ACC112 (cell line): Measurements from ENCODE around the gene YEATS2.

Source experiments
- H2AFZ ChIP-seq: fragments of 200-600 bp; sonication (generic); one replicate; pipeline ENCODE4 v1.6.0; 2017; ENCODE audit warnings: antibody characterized with exemption, low read length; ENCODE audit not compliant: unreplicated experiment
- H3K27ac ChIP-seq: fragments of 200-600 bp; sonication (generic); 2 replicates; pipeline ENCODE4 v1.5.1; 2014; ENCODE audit warnings: low read depth, mild to moderate bottlenecking, antibody characterized with exemption, low read length, moderate library complexity
- H3K27me3 ChIP-seq: fragments of 200-600 bp; sonication (generic); 2 replicates; pipeline ENCODE4 v1.6.1; 2014; ENCODE audit warnings: mild to moderate bottlenecking, antibody characterized with exemption, low read length, moderate library complexity, mixed read lengths; ENCODE audit not compliant: insufficient read depth
- H3K36me3 ChIP-seq: fragments of 200-600 bp; sonication (generic); 2 replicates; pipeline ENCODE4 v1.6.1; 2016; ENCODE audit warnings: mild to moderate bottlenecking, antibody characterized with exemption, low read length, moderate library complexity, mixed read lengths; ENCODE audit not compliant: insufficient read depth
- H3K4me1 ChIP-seq: fragments of 200-600 bp; sonication (generic); one replicate; pipeline ENCODE4 v1.6.1; 2016; ENCODE audit warnings: low read length, mixed read lengths; ENCODE audit not compliant: insufficient read depth, unreplicated experiment, control insufficient read depth
- H3K4me3 ChIP-seq: fragments of 200-600 bp; sonication (generic); 2 replicates; pipeline ENCODE4 v1.5.1; 2014; ENCODE audit warnings: mild to moderate bottlenecking, low read depth, low read length
- H3K79me2 ChIP-seq: fragments of 200-600 bp; sonication (generic); one replicate; pipeline ENCODE4 v1.6.0; 2016; ENCODE audit warnings: low read length; ENCODE audit not compliant: control insufficient read depth, unreplicated experiment, insufficient read depth

The YEATS2 gene

DNA sequence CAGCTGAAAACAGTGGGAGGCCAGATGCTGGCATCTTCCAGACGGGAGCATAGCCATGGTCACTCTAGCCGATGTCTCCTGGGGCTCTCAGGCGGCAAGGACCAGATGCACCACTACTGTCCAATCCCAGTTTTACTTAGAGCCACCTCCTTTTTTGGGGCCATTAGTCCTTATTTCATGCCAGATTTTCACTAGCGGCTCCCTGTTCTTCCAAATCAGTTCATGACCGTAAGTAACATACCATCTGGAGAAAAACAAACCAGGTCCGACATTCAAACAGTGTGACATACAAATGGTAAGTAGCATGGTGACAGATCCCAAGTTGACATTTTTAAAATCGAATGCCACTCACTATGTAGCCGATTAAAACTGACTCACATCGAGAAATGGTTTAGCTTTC, 131.9 kb downstream of the YEATS2 start:
- no peak overlapping the region for H2AFZ ChIP-seq
- no peaks in the 10 kb centered on the region for H3K27me3 ChIP-seq
- no peak overlapping the region for H3K4me3 ChIP-seq
- H3K4me1 ChIP-seq = no peaks in the 10 kb centered on the region
- H3K79me2 ChIP-seq = no peaks in the 10 kb centered on the region
- H3K27ac ChIP-seq = no peak overlapping the region
- H3K36me3 ChIP-seq = 0 out of 2 replicates have a peak, but pooled peaks cover 2% of the 10 kb centered on the region

DNA sequence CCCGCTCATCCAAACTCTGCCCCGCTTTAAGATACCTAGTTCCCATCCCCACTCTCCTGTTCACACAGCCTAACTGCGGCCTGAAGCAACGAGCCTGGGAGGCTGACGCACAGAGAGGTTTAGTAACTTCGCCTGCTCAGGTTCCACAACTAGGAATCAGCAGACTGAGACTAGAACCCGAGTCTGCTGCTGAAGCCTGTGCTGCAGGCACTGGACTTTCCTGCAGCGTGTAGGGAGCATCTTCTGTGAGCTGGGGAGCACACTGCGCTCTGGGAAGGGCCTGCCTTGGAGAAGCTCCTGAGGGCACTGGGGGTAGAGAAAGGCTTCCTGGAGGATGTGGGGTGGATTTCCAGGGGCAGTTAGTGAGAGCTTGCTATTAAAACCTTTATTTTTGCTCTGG, 132.6 kb downstream of the YEATS2 start:
- H3K27me3 ChIP-seq = no peaks in the 10 kb centered on the region
- no peaks in the 10 kb centered on the region for H3K4me1 ChIP-seq
- no peaks in the 10 kb centered on the region for H3K79me2 ChIP-seq
- H2AFZ ChIP-seq = no peak overlapping the region
- H3K36me3 ChIP-seq = peaks cover 2% of the 10 kb centered on the region; the same call in 1 of the 2 replicates
- no peak overlapping the region for H3K4me3 ChIP-seq
- no peak overlapping the region for H3K27ac ChIP-seq

DNA sequence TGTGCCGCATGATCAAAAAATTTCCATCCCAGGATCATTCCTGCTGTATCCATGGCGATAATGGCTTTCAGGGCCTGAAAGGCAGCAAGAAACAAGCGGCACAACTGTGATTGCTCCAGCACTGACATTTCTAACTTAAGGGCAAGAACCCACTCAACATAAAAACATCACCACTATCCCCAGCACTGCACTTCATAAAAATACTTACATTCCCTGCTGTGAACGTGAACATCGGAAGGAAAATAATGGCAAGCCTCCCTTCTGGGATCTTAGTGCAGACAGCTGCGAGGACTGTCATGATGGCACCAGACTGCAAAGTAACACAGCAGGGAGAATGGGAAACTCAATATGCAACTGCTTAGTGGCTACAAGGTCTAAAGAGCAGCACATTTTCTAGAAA, 135.9 kb downstream of the YEATS2 start:
- Histone ChIP-seq H3K4me3 (no peak overlapping the region), H3K27ac (no peak overlapping the region), H3K27me3 (no peaks in the 10 kb centered on the region), H3K4me1 (no peaks in the 10 kb centered on the region), H3K79me2 (no peaks in the 10 kb centered on the region), H3K36me3 (peaks cover 3% of the 10 kb centered on the region; the same call in 1 of the 2 replicates), H2AFZ (no peak overlapping the region)

DNA sequence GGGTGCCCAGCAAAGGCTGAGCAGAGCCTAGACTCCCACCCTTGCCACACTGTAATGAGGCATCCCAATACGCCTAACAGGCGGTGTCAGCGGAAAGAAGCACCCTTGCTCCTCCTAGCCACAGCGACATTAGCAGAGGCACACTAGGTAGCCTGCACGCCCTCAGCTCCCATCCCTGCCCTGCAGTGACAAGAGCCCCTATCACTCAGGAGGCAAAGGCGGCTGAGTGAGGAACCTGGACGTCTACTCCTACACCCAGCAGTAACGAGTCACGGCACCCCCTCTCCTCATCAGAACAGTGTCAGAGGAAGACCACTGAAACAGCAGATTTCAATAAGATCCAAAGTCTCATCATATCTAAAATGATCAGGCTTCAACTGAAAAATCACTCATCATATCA, 139.8 kb downstream of the YEATS2 start:
- Histone ChIP-seq H2AFZ (no peak overlapping the region), H3K27ac (no peak overlapping the region), H3K36me3 (peaks cover 19% of the 10 kb centered on the region), H3K79me2 (no peaks in the 10 kb centered on the region), H3K4me1 (no peaks in the 10 kb centered on the region), H3K27me3 (no peaks in the 10 kb centered on the region), H3K4me3 (no peak overlapping the region)

DNA sequence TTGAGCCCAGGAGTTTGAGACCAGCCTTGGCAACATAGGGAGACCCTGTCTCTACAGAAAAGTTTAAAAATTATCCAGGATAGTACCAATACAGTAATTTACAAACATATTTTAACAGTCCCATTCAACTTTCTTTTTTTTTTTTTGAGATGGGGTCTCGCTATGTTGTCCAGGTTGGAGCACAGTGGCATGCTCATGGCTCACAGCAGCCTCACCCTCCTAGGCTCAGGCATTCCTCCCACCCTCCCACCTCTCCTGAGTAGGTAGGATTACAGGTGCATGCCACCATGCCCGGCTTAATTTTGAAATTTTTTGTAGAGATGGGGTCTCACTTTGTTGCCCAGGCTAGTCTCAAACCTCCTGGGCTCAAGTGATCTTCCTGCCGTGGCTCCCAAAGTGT, 140.3 kb downstream of the YEATS2 start:
- Histone ChIP-seq H3K4me3 (no peak overlapping the region), H3K27ac (no peak overlapping the region), H3K79me2 (no peaks in the 10 kb centered on the region), H3K27me3 (no peaks in the 10 kb centered on the region), H3K4me1 (no peaks in the 10 kb centered on the region), H2AFZ (no peak overlapping the region), H3K36me3 (peaks cover 20% of the 10 kb centered on the region)

DNA sequence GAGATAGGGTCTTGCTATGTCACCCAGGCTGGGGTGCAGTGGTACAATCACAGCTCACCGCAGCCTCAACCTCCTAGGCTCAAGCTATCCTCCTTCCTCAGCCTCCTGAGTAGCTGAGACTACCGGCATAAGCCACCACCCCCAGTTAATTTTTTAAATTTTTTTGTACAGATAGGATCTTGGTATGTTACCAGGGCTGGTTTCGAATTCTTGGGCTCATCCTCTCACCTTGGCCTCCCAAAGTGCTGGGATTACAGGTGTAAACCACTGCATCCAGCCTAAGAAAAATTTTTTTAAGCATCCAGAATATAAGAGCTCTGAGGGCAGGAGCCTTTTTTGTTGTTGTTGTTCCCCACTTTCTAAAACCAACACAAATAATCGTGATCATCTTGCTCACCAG, 142.2 kb downstream of the YEATS2 start:
- H3K36me3 ChIP-seq = peaks cover 27% of the 10 kb centered on the region
- H2AFZ ChIP-seq = no peak overlapping the region
- no peak overlapping the region for H3K27ac ChIP-seq
- H3K4me1 ChIP-seq = peaks cover 7% of the 10 kb centered on the region
- H3K79me2 ChIP-seq = no peaks in the 10 kb centered on the region
- H3K27me3 ChIP-seq = no peaks in the 10 kb centered on the region
- no peak overlapping the region for H3K4me3 ChIP-seq

DNA sequence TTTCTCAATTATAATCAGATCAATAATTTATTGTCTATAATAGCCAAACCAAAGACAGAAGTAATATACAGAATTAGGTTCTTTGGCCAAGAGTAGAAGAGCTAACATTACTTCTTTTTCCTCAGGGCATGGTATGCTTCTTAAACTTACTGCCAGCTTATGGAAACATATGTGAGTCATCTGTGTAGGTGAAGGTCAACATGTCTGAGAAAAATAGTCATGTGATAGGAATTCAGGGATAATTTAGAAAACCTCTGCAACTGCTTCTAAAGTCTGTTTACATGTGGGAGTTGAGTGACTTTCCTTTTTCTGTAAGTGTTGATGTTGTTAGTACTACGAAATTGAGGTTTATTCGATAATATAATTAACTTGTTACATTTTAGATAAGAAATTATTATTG, 147.0 kb downstream of the YEATS2 start:
- no peak overlapping the region for H2AFZ ChIP-seq
- H3K4me3 ChIP-seq = no peak overlapping the region
- peaks cover 20% of the 10 kb centered on the region for H3K4me1 ChIP-seq
- peak overlapping the region; percentile 79 for H3K27ac ChIP-seq
- peaks cover 32% of the 10 kb centered on the region for H3K36me3 ChIP-seq
- H3K79me2 ChIP-seq = no peaks in the 10 kb centered on the region
- no peaks in the 10 kb centered on the region for H3K27me3 ChIP-seq

DNA sequence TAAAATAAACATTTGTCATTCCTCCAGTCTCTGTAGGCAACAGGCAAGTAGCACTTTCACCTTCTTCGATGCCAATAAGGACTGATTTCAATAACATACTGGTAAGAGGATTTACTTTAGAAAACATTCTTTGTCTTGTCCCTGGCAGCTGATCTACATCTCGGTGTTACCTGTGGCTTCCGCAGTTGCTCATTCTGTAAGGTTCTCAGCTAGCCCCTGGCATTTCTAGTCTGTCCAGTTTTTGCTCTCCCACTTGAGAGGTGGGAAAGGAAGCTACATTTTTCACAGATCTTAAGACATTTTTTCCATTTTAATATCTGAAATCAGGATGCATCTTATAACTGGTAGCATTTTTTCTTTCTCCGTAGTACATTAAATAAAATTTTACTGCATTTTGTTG, 147.5 kb downstream of the YEATS2 start:
- H2AFZ ChIP-seq = no peak overlapping the region
- no peaks in the 10 kb centered on the region for H3K79me2 ChIP-seq
- H3K27ac ChIP-seq = peak overlapping the region; percentile 79
- peak overlapping the region; percentile 35; the same call in 1 of the 2 replicates for H3K4me3 ChIP-seq
- H3K27me3 ChIP-seq = no peaks in the 10 kb centered on the region
- H3K36me3 ChIP-seq = peaks cover 27% of the 10 kb centered on the region
- H3K4me1 ChIP-seq = peaks cover 20% of the 10 kb centered on the region

DNA sequence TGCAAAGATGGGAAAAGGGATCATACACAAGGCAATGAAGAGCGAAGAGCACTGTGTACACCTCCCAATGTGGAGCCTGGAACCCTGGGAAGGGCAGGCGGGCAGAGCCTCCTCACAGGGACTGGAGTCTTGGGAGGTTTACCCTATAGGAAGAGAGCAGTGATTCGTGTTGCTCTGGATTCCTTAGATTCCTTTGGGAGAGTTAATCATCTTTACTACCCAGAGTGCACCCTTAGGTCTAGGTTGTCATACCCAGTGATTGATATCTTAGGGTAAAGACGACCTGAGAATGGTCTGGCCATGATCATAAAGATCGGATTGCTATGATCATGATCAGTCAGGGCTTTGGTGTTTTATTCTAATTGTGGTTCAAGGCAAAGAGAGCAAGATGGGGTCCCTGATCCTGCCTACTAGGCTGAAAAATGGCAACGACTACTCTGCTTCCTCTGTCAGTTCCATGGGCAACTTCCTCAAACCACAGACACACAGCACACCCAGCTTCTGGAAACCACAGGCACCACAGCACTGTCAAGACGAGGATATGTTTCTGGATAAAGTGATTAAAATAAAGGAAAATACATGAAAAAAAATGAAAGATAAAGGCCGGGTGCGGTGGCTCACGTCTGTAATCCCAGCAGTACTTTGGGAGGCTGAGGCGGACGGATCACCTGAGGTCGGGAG, 148.2 kb downstream of the YEATS2 start:
- Histone ChIP-seq H3K27me3 (no peaks in the 10 kb centered on the region), H3K27ac (peak overlapping the region; percentile 79), H3K79me2 (no peaks in the 10 kb centered on the region), H3K4me3 (peak overlapping the region; percentile 35; the same call in 1 of the 2 replicates), H3K4me1 (peaks cover 20% of the 10 kb centered on the region), H3K36me3 (peaks cover 31% of the 10 kb centered on the region), H2AFZ (no peak overlapping the region)

DNA sequence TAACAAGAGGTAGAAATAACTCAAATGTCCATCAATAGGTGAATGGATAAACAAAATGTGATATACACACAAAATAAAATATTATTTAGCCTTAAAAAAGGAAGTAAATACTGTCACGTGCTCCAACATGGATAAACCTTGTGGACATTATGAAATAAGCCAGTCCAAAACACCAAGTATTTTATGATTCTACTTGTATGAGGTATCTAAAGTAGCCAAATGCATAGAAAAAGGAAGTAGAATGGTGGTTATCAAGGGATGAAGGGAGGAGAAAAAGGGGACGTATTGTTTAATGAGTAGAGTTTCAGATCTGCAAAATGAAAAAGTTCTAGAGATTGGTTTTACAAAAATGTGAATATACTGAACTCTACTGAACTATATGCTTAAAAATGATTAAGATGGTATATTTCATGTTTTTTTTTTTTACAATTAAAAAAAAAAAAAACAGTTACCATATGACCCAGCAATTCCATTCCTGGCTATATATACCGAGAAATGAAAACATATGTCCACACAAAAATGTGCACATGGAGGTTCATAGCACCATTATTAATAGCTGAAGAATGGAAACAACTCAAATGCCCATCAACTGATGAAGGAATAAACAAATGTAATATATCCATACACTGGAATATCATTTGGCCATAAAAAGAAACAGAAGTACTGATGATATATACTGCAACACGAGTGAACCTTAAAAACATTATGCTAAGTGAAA, 156.9 kb downstream of the YEATS2 start:
- Histone ChIP-seq H3K27me3 (no peaks in the 10 kb centered on the region), H3K36me3 (peaks cover 21% of the 10 kb centered on the region), H3K4me1 (no peaks in the 10 kb centered on the region), H3K79me2 (no peaks in the 10 kb centered on the region), H2AFZ (no peak overlapping the region), H3K4me3 (no peak overlapping the region), H3K27ac (no peak overlapping the region)

DNA sequence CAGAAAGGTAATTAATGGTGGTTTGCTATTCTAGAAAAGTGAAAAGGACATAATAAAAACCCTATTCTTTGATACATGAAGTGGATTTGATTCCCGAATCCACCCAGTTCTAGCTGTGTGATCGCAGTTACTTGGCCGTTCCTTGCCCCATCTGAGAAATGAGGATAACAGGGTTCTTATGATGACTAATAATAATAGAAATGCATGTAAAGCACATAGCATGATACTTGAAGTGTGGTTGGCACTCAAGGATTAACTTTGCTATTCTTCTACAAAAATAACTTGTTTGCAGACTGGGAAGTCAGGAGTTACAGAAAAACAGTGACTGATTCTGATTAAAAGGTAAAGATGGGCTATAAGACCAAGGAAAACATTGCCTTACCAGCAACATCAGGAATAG, 160.3 kb downstream of the YEATS2 start:
- Histone ChIP-seq H3K4me1 (no peaks in the 10 kb centered on the region), H3K27me3 (no peaks in the 10 kb centered on the region), H3K4me3 (no peak overlapping the region), H3K36me3 (peaks cover 35% of the 10 kb centered on the region), H3K79me2 (no peaks in the 10 kb centered on the region), H2AFZ (no peak overlapping the region), H3K27ac (no peak overlapping the region)
